HEK293 (cell line): ENCODE data around the gene R3HDM4.

Experiments used
- CTCF ChIA-PET: fragments of 350-600 bp; formaldehyde crosslinking; extraction: SDS; loops from one replicate; lab custom pipeline; 2021; ENCODE audit warnings: antibody characterized with exemption; lab: Yijun Ruan, JAX
- POLR2A ChIA-PET: fragments of 300-600 bp; formaldehyde crosslinking; extraction: SDS; loops from one replicate; lab custom pipeline; 2020; ENCODE audit warnings: antibody characterized with exemption, inconsistent platforms; lab: Yijun Ruan, JAX
- H3K27ac ChIP-seq: fragments of 200-500 bp; sonication (Bioruptor generic); 2 replicates; pipeline ENCODE4 v1.5.1; 2014; ENCODE audit warnings: low read depth, low read length, control low read depth, inconsistent platforms; ENCODE audit errors: extremely low read depth
- H3K36me3 ChIP-seq, 2 experiments: fragments of 200-500 bp in 1 of 2; sonication (Bioruptor generic) in 1 of 2; 1 replicate in 1 of 2; 2 replicates in 1 of 2; pipeline ENCODE4 v1.5.1; 2014 to 2017; ENCODE audit warnings: inconsistent platforms in 2 of 2, low read length in 2 of 2; ENCODE audit not compliant: control insufficient read depth in 2 of 2, insufficient read depth in 1 of 2
- H3K4me1 ChIP-seq: fragments of 200-500 bp; sonication (Bioruptor generic); 2 replicates; pipeline ENCODE4 v1.5.1; 2014; ENCODE audit warnings: mild to moderate bottlenecking, low read length, inconsistent platforms; ENCODE audit not compliant: control insufficient read depth, insufficient read depth
- H3K4me3 ChIP-seq: 2 replicates; pipeline ENCODE4 v1.5.1; 2011; ENCODE audit warnings: low read depth, mild to moderate bottlenecking, control low read depth, low read length, moderate library complexity
- H3K9me3 ChIP-seq: fragments of 200-500 bp; sonication (Bioruptor generic); 2 replicates; pipeline ENCODE4 v1.5.1; 2014; ENCODE audit warnings: low read depth, low read length, inconsistent platforms; ENCODE audit not compliant: control insufficient read depth, insufficient read depth
- EGR2 ChIP-seq: fragments of 450-650 bp; formaldehyde crosslinking; IDR thresholded peaks from 2 replicates; pipeline ENCODE4 v1.5.1; 2016; ENCODE audit warnings: low read depth, missing biosample characterization, missing genetic modification characterization
- GLI4 ChIP-seq: fragments of 450-650 bp; formaldehyde crosslinking; IDR thresholded peaks from 2 replicates; pipeline ENCODE4 v1.5.1; 2016; ENCODE audit warnings: missing biosample characterization, missing genetic modification characterization
- KLF1 ChIP-seq: fragments of 450-650 bp; formaldehyde crosslinking; IDR thresholded peaks from 2 replicates; pipeline ENCODE4 v1.5.1; 2016; ENCODE audit warnings: missing biosample characterization, missing genetic modification characterization
- KLF8 ChIP-seq: fragments of 450-650 bp; formaldehyde crosslinking; IDR thresholded peaks from 2 replicates; pipeline ENCODE4 v1.5.1; 2016; ENCODE audit warnings: missing biosample characterization, missing genetic modification characterization
- PATZ1 ChIP-seq: fragments of 450-650 bp; formaldehyde crosslinking; IDR thresholded peaks from 2 replicates; pipeline ENCODE4 v1.5.1; 2016; ENCODE audit warnings: missing biosample characterization, missing genetic modification characterization
- REPIN1 ChIP-seq: fragments of 450-650 bp; formaldehyde crosslinking; IDR thresholded peaks from 2 replicates; pipeline ENCODE4 v1.5.1; 2017; ENCODE audit warnings: missing biosample characterization, missing genetic modification characterization, low read depth
- ZFP3 ChIP-seq: fragments of 450-650 bp; formaldehyde crosslinking; IDR thresholded peaks from 2 replicates; pipeline ENCODE4 v1.5.1; 2016; ENCODE audit warnings: low read depth, missing biosample characterization, missing genetic modification characterization
- ZNF473 ChIP-seq: fragments of 450-650 bp; formaldehyde crosslinking; IDR thresholded peaks from 2 replicates; pipeline ENCODE4 v1.5.1; 2017; ENCODE audit warnings: missing biosample characterization, missing genetic modification characterization
- ZNF544 ChIP-seq: fragments of 450-650 bp; formaldehyde crosslinking; IDR thresholded peaks from 2 replicates; pipeline ENCODE4 v1.5.0; 2017; ENCODE audit warnings: missing biosample characterization, missing genetic modification characterization
- ZNF664 ChIP-seq: fragments of 450-650 bp; formaldehyde crosslinking; IDR thresholded peaks from 2 replicates; pipeline ENCODE4 v1.5.1; 2016; ENCODE audit warnings: missing biosample characterization, missing genetic modification characterization
- ZNF747 ChIP-seq: fragments of 450-650 bp; formaldehyde crosslinking; IDR thresholded peaks from 2 replicates; pipeline ENCODE4 v1.5.1; 2016; ENCODE audit warnings: missing biosample characterization, missing genetic modification characterization
- ZNF837 ChIP-seq: fragments of 450-650 bp; formaldehyde crosslinking; IDR thresholded peaks from 2 replicates; pipeline ENCODE4 v1.5.1; 2016; ENCODE audit warnings: missing biosample characterization, missing genetic modification characterization
- TF ChIP-seq, protein P1 (sequence below): fragments of 450-650 bp; formaldehyde crosslinking; IDR thresholded peaks from 2 replicates; pipeline ENCODE4 v1.5.1; 2016; ENCODE audit warnings: missing biosample characterization, missing genetic modification characterization, borderline replicate concordance
- TF ChIP-seq, protein P2 (sequence below): fragments of 450-650 bp; formaldehyde crosslinking; IDR thresholded peaks from 2 replicates; pipeline ENCODE4 v1.5.1; 2016; ENCODE audit warnings: missing biosample characterization, missing genetic modification characterization

Gene R3HDM4

DNA sequence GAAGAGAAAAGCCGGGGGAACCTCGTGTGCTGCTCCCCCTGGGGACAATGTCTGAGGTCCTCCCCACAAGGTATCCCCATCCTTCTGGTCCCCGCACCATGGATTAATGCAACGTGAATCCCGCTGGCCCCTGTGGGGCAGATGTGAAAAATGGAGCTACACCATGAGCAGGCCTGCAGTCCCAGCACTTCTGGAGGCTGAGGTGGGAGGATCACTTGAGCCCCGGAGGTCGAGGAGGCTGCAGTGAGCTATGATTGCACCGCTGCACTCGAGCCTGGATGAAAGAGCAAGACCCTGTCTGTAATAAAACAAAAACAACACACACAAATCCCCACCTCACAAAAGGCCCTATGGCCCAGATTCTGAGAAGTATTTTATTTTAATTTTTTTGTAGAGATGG is 54.7 kb downstream of the R3HDM4 start (continued):
- TF ChIP-seq KLF8 (tag by site-specific recombination) (no peak), PATZ1 (tag by site-specific recombination) (no peak), ZNF837 (tag by site-specific recombination) (no peak), ZNF473 (tag by site-specific recombination) (no peak), EGR2 (no peak)
- TF ChIP-seq, all 188 proteins: peak for 0

GRCh38 chr19:855566-856120 is 57.4 kb downstream of the R3HDM4 start:
- POLR2A ChIA-PET, result no interaction called here
- no peak overlapping the region for H3K27ac ChIP-seq
- no peaks in the 10 kb centered on the region for H3K4me1 ChIP-seq
- no peaks in the 10 kb centered on the region for H3K9me3 ChIP-seq
- H3K4me3 ChIP-seq, result no peak overlapping the region
- CTCF ChIA-PET, result interaction anchor here (0.6 to 2.6 kb wide), 5 partner anchors 36 to 481 kb away, joined by 3 to 7 read pairs (median 3); no protein-coding TSS in a partner anchor
- TF ChIP-seq GLI4 (tag by site-specific recombination) (no peak), ZNF544 (no peak), KLF1 (tag by site-specific recombination) (no peak), ZFP3 (tag by site-specific recombination) (no peak), REPIN1 (no peak)
- TF ChIP-seq, protein P1, sequence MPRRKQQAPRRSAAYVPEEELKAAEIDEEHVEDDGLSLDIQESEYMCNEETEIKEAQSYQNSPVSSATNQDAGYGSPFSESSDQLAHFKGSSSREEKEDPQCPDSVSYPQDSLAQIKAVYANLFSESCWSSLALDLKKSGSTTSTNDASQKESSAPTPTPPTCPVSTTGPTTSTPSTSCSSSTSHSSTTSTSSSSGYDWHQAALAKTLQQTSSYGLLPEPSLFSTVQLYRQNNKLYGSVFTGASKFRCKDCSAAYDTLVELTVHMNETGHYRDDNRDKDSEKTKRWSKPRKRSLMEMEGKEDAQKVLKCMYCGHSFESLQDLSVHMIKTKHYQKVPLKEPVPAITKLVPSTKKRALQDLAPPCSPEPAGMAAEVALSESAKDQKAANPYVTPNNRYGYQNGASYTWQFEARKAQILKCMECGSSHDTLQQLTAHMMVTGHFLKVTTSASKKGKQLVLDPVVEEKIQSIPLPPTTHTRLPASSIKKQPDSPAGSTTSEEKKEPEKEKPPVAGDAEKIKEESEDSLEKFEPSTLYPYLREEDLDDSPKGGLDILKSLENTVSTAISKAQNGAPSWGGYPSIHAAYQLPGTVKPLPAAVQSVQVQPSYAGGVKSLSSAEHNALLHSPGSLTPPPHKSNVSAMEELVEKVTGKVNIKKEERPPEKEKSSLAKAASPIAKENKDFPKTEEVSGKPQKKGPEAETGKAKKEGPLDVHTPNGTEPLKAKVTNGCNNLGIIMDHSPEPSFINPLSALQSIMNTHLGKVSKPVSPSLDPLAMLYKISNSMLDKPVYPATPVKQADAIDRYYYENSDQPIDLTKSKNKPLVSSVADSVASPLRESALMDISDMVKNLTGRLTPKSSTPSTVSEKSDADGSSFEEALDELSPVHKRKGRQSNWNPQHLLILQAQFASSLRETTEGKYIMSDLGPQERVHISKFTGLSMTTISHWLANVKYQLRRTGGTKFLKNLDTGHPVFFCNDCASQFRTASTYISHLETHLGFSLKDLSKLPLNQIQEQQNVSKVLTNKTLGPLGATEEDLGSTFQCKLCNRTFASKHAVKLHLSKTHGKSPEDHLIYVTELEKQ (tag by site-specific recombination), result no peak
- H3K36me3 ChIP-seq, result no peaks in the 10 kb centered on the region

GRCh38 chr19:855142-855541 is 57.9 kb downstream of the R3HDM4 start:
- ChIA-PET POLR2A (no interaction called here), CTCF (interaction anchor here (2.6 kb wide), 1 partner anchor 68 kb away, joined by 7 read pairs; no protein-coding TSS in a partner anchor)
- Histone ChIP-seq H3K4me3 (no peak overlapping the region), H3K27ac (no peak overlapping the region), H3K9me3 (no peaks in the 10 kb centered on the region), H3K36me3 (no peaks in the 10 kb centered on the region), H3K4me1 (no peaks in the 10 kb centered on the region)
- TF ChIP-seq, protein P2, sequence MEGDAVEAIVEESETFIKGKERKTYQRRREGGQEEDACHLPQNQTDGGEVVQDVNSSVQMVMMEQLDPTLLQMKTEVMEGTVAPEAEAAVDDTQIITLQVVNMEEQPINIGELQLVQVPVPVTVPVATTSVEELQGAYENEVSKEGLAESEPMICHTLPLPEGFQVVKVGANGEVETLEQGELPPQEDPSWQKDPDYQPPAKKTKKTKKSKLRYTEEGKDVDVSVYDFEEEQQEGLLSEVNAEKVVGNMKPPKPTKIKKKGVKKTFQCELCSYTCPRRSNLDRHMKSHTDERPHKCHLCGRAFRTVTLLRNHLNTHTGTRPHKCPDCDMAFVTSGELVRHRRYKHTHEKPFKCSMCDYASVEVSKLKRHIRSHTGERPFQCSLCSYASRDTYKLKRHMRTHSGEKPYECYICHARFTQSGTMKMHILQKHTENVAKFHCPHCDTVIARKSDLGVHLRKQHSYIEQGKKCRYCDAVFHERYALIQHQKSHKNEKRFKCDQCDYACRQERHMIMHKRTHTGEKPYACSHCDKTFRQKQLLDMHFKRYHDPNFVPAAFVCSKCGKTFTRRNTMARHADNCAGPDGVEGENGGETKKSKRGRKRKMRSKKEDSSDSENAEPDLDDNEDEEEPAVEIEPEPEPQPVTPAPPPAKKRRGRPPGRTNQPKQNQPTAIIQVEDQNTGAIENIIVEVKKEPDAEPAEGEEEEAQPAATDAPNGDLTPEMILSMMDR (tag by site-specific recombination), result no peak
- TF ChIP-seq ZNF664 (tag by site-specific recombination), result peak; percentile 80
- TF ChIP-seq ZNF747 (tag by site-specific recombination), result no peak
- TF ChIP-seq, all 188 proteins: peak for 1
